Measurements from ENCODE around the gene ADAMTS8.

- TF ChIP-seq POLR2A (IDR thresholded peaks at IDR 0.05) (no peak), CTCF (IDR thresholded peaks at IDR 0.05) (peak; percentile 40 to 78 (median 66)), POLR2AphosphoS5 (IDR thresholded peaks at IDR 0.05) (peak; percentile 20)
Observed at GRCh38 chr11:130431331-130431773, 2.9 kb upstream of the ADAMTS8 start.
